Endothelial cell of umbilical vein (primary cell): Measurements from ENCODE around the gene SCYGR1. TPM values are rescaled to one million over a fixed set of nuclear protein-coding genes. Genes with fewer than 3 reads are reported as not detected.

Experiments used
- BruUV-seq: library from RNA; stranded (reverse); fragments of 400-500 nt; replicated peaks from 2 replicates; lab custom pipeline; 2021; lab: Mats Ljungman, UMichigan
- CTCF ChIA-PET: fragments of 300-600, 350-600 bp; sonication (Branson Sonifier 250); formaldehyde crosslinking; loops from one replicate; lab custom pipeline; 2021; ENCODE audit warnings: antibody characterized with exemption, inconsistent platforms; lab: Charles Lee
- POLR2A ChIA-PET: fragments of 300-600, 350-600 bp; sonication (Branson Sonifier 250); formaldehyde crosslinking; loops from one replicate; lab custom pipeline; 2021; ENCODE audit warnings: antibody characterized with exemption, inconsistent platforms; lab: Charles Lee
- DNase-seq: peaks from one replicate; pipeline ENCODE4 v3.0.0-alpha.2; 2011; ENCODE audit warnings: low read depth, low spot score
- FAIRE-seq: peaks from 2 replicates; lab custom pipeline; 2011; peaks lifted over from hg19 to GRCh38; lab: Jason Lieb, UNC
- H2AFZ ChIP-seq: 2 replicates; pipeline ENCODE4 v1.6.0; 2012; ENCODE audit warnings: low read depth, low read length, control low read depth, inconsistent platforms
- H3K27ac ChIP-seq: 2 replicates; pipeline ENCODE4 v1.5.1; 2011; ENCODE audit warnings: low read depth, mild to moderate bottlenecking, control low read depth, low read length, moderate library complexity; ENCODE audit not compliant: insufficient read depth
- H3K27me3 ChIP-seq, 2 experiments: 2 replicates each; pipeline versions ENCODE4 v1.6.0 to v1.6.1; 2011; ENCODE audit warnings: low read length in 2 of 2, mixed read lengths in 1 of 2; ENCODE audit not compliant: control insufficient read depth in 2 of 2, insufficient read depth in 2 of 2
- H3K36me3 ChIP-seq, 2 experiments: 2 replicates in 1 of 2; 3 replicates in 1 of 2; pipeline ENCODE4 v1.5.1; 2011; ENCODE audit warnings: low read length in 2 of 2, mild to moderate bottlenecking in 1 of 2, moderate library complexity in 1 of 2; ENCODE audit not compliant: control insufficient read depth in 2 of 2, insufficient read depth in 2 of 2; ENCODE audit errors: extremely low read depth in 1 of 2
- H3K4me1 ChIP-seq: 3 replicates; pipeline ENCODE4 v1.5.1; 2011; ENCODE audit warnings: mild to moderate bottlenecking, low read length; ENCODE audit not compliant: control insufficient read depth, insufficient read depth; ENCODE audit errors: extremely low read depth
- H3K4me2 ChIP-seq: 2 replicates; pipeline ENCODE4 v1.6.1; 2011; ENCODE audit warnings: low read length, control low read depth, mixed read lengths; ENCODE audit not compliant: insufficient read depth
- H3K4me3 ChIP-seq, 3 experiments: fragments of 200-600 bp in 1 of 3; sonication (generic), shearing (Covaris generic) in 1 of 3; replicated peaks in 1 of 3; 2 replicates each; pipeline ENCODE4 v1.5.1; 2011 to 2016; ENCODE audit warnings: control low read depth in 3 of 3, low read length in 3 of 3, mild to moderate bottlenecking in 2 of 3, inconsistent platforms in 1 of 3, low read depth in 1 of 3, moderate library complexity in 1 of 3; ENCODE audit not compliant: insufficient read depth in 1 of 3
- H3K79me2 ChIP-seq: 2 replicates; pipeline ENCODE4 v1.6.0; 2012; ENCODE audit warnings: low read length, inconsistent platforms; ENCODE audit not compliant: control insufficient read depth, insufficient read depth
- H3K9ac ChIP-seq: replicated peaks from 2 replicates; pipeline ENCODE3; 2011; ENCODE audit warnings: low read length, control low read depth; ENCODE audit not compliant: insufficient read depth; ENCODE audit errors: extremely low read depth
- H3K9me1 ChIP-seq: replicated peaks from 3 replicates; pipeline ENCODE4 v1.6.0; 2011; ENCODE audit warnings: mild to moderate bottlenecking, low read length; ENCODE audit not compliant: control insufficient read depth, insufficient read depth; ENCODE audit errors: extremely low read depth
- H3K9me3 ChIP-seq: replicated peaks from 2 replicates; pipeline ENCODE4 v1.5.1; 2012; ENCODE audit warnings: low read length, inconsistent platforms; ENCODE audit not compliant: control insufficient read depth, insufficient read depth
- H4K20me1 ChIP-seq: replicated peaks from 2 replicates; pipeline ENCODE3; 2011; ENCODE audit warnings: mild to moderate bottlenecking, low read length; ENCODE audit not compliant: control insufficient read depth, insufficient read depth; ENCODE audit errors: extremely low read depth
- EZH2 ChIP-seq: IDR thresholded peaks from 2 replicates; pipeline ENCODE4 v1.6.1; 2012; ENCODE audit warnings: borderline replicate concordance, low read depth, mild to moderate bottlenecking, moderate library complexity, low read length, inconsistent platforms; ENCODE audit not compliant: severe bottlenecking
- FOS ChIP-seq: IDR thresholded peaks from 2 replicates; pipeline ENCODE4 v1.6.1; 2011; ENCODE audit warnings: mild to moderate bottlenecking, low read length, moderate library complexity, borderline replicate concordance; ENCODE audit not compliant: insufficient read depth
- GATA2 ChIP-seq: IDR thresholded peaks from 2 replicates; pipeline ENCODE4 v1.7.0; 2011; ENCODE audit warnings: low read depth, mild to moderate bottlenecking, moderate library complexity, mixed read lengths, low read length; ENCODE audit not compliant: insufficient read length, insufficient read depth
- JUN ChIP-seq: IDR thresholded peaks from 2 replicates; pipeline ENCODE4 v1.6.1; 2011; ENCODE audit warnings: borderline replicate concordance, low read depth; ENCODE audit not compliant: insufficient read length, insufficient read depth
- MYC ChIP-seq: IDR thresholded peaks from one replicate; pipeline ENCODE4 v1.6.1; 2011; ENCODE audit warnings: mild to moderate bottlenecking, low read depth, low read length
- POLR2A ChIP-seq: IDR thresholded peaks from 2 replicates; pipeline ENCODE4 v1.6.1; 2012; ENCODE audit warnings: low read depth, mild to moderate bottlenecking, control low read depth, low read length
- POLR2AphosphoS5 ChIP-seq: IDR thresholded peaks from 2 replicates; pipeline ENCODE4 v1.6.1; 2012; ENCODE audit warnings: low read depth, mild to moderate bottlenecking, control low read depth, low read length, moderate library complexity; ENCODE audit not compliant: insufficient read depth
- dilution Hi-C: fragments of 300-500 bp; cut with MboI; formaldehyde crosslinking; loops from one replicate; pipeline ENCODE4 v1.15.0; 2019; ENCODE audit warnings: low sequenced_read_pairs; ENCODE audit not compliant: extremely low pct_ligation_motif_present
- intact Hi-C: fragments of 100-400 bp; cut with micrococcal nuclease; formaldehyde crosslinking; loops from one replicate; pipeline ENCODE4 v1.10.0; 2022
- polyA plus RNA-seq, 4 experiments: library from polyadenylated mRNA; depleted of rRNA in 3 of 4; stranded (reverse) in 3 of 4; unstranded in 1 of 4; fragments of >200 nt; gene quantifications; 2 replicates each; pipeline versions ENCODE4 v1.2.1 to v1.2.3, GENCODE V29; 2011 to 2012; ENCODE audit warnings: missing spikeins in 1 of 4
- total RNA-seq: library from RNA; stranded (reverse); gene quantifications from 2 replicates; pipeline ENCODE4 v1.2.3, GENCODE V29; 2021
- TF ChIP-seq, protein P1 (sequence below): IDR thresholded peaks from 2 replicates; pipeline ENCODE4 v1.6.1; 2011; ENCODE audit not compliant: insufficient read depth, insufficient read length
- TF ChIP-seq, protein P2 (sequence below), 2 donors: IDR thresholded peaks; 1 replicate in 1 of 2; 2 replicates in 1 of 2; pipeline ENCODE4 v1.5.1; 2011; ENCODE audit warnings: low read length in 2 of 2, mild to moderate bottlenecking in 2 of 2, moderate library complexity in 2 of 2, control low read depth in 1 of 2, inconsistent platforms in 1 of 2, low read depth in 1 of 2; ENCODE audit not compliant: insufficient read depth in 1 of 2; ENCODE audit errors: extremely low read depth in 1 of 2

SCYGR1 gene
- total and polyA plus RNA-seq, 2 donors (not counting 3 experiments of a cell fraction or from before 2014, with no cell fraction given): not detected

DNA sequence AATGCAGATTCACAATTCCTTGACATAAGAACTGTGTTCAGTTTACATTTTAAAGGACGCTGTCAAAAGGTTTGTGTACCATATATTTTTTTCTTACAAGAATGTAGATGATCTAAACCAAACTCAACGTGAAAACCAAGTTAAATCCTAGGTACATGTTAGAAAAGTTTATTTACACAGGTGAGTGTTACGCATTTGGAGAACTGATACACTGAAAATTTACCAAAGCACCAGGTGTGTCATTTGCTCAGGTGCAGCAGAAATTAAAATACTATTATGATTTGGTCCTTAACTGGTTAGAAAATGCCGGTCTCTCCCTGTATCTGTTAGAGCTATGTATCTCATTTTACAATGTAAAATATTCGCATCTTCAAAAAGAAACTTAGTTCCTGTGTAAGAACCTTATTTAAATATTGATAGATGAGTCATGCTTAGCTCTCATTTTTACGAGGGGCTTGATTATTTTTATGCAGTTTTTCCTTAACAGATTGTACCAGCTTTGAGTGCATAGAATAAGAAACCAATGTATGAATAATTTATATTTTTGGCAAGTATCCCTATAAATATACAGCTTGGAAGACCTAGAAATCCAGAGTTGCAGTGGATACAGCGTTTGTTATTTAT is 37.6 kb downstream of the SCYGR1 start:
- Histone ChIP-seq H4K20me1 (no peaks in the 10 kb centered on the region), H3K9me3 (no peaks in the 10 kb centered on the region), H3K27ac (no peak overlapping the region), H2AFZ (no peak overlapping the region), H3K4me2 (no peak overlapping the region), H3K9ac (no peak overlapping the region), H3K4me1 (no peaks in the 10 kb centered on the region), H3K36me3 (peaks cover 2 to 5% of the 10 kb centered on the region in 2 experiments), H3K79me2 (no peaks in the 10 kb centered on the region), H3K4me3 (no peak overlapping the region), H3K27me3 (no peaks in the 10 kb centered on the region), H3K9me1 (no peaks in the 10 kb centered on the region)
- no peak for TF ChIP-seq GATA2
- no peak for TF ChIP-seq FOS
- no peak for TF ChIP-seq POLR2AphosphoS5
- no peak for TF ChIP-seq EZH2
- TF ChIP-seq JUN: no peak
- TF ChIP-seq, protein P1, sequence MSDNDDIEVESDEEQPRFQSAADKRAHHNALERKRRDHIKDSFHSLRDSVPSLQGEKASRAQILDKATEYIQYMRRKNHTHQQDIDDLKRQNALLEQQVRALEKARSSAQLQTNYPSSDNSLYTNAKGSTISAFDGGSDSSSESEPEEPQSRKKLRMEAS: no peak
- TF ChIP-seq MYC: no peak
- TF ChIP-seq POLR2A: no peak
- TF ChIP-seq, protein P2, sequence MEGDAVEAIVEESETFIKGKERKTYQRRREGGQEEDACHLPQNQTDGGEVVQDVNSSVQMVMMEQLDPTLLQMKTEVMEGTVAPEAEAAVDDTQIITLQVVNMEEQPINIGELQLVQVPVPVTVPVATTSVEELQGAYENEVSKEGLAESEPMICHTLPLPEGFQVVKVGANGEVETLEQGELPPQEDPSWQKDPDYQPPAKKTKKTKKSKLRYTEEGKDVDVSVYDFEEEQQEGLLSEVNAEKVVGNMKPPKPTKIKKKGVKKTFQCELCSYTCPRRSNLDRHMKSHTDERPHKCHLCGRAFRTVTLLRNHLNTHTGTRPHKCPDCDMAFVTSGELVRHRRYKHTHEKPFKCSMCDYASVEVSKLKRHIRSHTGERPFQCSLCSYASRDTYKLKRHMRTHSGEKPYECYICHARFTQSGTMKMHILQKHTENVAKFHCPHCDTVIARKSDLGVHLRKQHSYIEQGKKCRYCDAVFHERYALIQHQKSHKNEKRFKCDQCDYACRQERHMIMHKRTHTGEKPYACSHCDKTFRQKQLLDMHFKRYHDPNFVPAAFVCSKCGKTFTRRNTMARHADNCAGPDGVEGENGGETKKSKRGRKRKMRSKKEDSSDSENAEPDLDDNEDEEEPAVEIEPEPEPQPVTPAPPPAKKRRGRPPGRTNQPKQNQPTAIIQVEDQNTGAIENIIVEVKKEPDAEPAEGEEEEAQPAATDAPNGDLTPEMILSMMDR (IDR thresholded peaks at IDR 0.05; ENCODE audit: extremely low read depth in 1 of 2, insufficient read depth in 1 of 2, low read depth in 1 of 2, low read length in 2 of 2): no peak
- CTCF ChIA-PET: interaction anchor here (1.1 kb wide), 1 partner anchor 8 kb away, joined by 3 read pairs; no protein-coding TSS in a partner anchor
- DNase-seq (no peak), FAIRE-seq (no peak)
- intact Hi-C loops: no loop called here
- no TSS peak for BruUV-seq
- dilution Hi-C loops: no loop called here
- POLR2A ChIA-PET: no interaction called here
